K562 (cell line): ENCODE results near the gene COA3. TPM values are rescaled to one million over a fixed set of nuclear protein-coding genes. Genes with fewer than 3 reads are reported as not detected.

Source experiments
- ATAC-seq: fragments of 200-7000 bp; cut with Tn5 transposase; 3 replicates; pipeline ENCODE4 v1.9.1; 2020; ENCODE audit warnings: moderate library complexity
- BruUV-seq: library from RNA; stranded (reverse); fragments of 400-500 nt; replicated peaks from 2 replicates; lab custom pipeline; 2021; lab: Mats Ljungman, UMichigan
- CTCF ChIA-PET: fragments of 300-600 bp; formaldehyde crosslinking; extraction: SDS; loops from one replicate; lab custom pipeline; 2021; ENCODE audit warnings: low intra/inter-chr PET ratio; lab: Yijun Ruan, JAX
- POLR2A ChIA-PET: fragments of 300-600, 350-650 bp; sonication (Branson Sonifier 250); formaldehyde crosslinking; extraction: SDS; loops from one replicate; lab custom pipeline; 2021; ENCODE audit warnings: antibody characterized with exemption, inconsistent platforms; lab: Yijun Ruan, JAX
- DNase-seq, 4 experiments: peaks; one replicate each; pipeline versions ENCODE4 v3.0.0 to v3.0.0-alpha.2; 2011 to 2018; ENCODE audit warnings: low spot score in 3 of 4, mixed read lengths in 3 of 4; ENCODE audit errors: extremely low read depth in 1 of 4
- FAIRE-seq: peaks from 2 replicates; lab custom pipeline; 2011; peaks lifted over from hg19 to GRCh38; lab: Jason Lieb, UNC
- H2AFZ ChIP-seq: 2 replicates; pipeline ENCODE4 v1.6.0; 2011; ENCODE audit warnings: low read depth, low read length, control low read depth, inconsistent platforms
- H3K27ac ChIP-seq: fragments of 200-600 bp; 3 replicates; pipeline ENCODE4 v1.8.0; 2011; ENCODE audit warnings: low read depth, mild to moderate bottlenecking, control low read depth, inconsistent platforms, low read length, moderate library complexity, mixed read lengths; ENCODE audit errors: extremely low read depth
- H3K27me3 ChIP-seq, 2 experiments: fragments of 300-600 bp in 1 of 2; 2 replicates in 1 of 2; 3 replicates in 1 of 2; pipeline versions ENCODE4 v1.6.0 to v1.8.0; 2011; ENCODE audit warnings: inconsistent platforms in 2 of 2, low read length in 2 of 2, mild to moderate bottlenecking in 1 of 2, mixed read lengths in 1 of 2, moderate library complexity in 1 of 2; ENCODE audit not compliant: control insufficient read depth in 2 of 2, insufficient read depth in 2 of 2
- H3K36me3 ChIP-seq: fragments of 300-600 bp; 3 replicates; pipeline ENCODE4 v1.8.0; 2011; ENCODE audit warnings: mild to moderate bottlenecking, low read length, inconsistent platforms; ENCODE audit not compliant: control insufficient read depth, insufficient read depth
- H3K4me1 ChIP-seq, 2 experiments: fragments of 200-600 bp in 1 of 2; replicated peaks in 1 of 2; 2 replicates in 1 of 2; 3 replicates in 1 of 2; pipeline versions ENCODE4 v1.5.1 to v1.8.0; 2011; ENCODE audit warnings: inconsistent platforms in 2 of 2, low read length in 2 of 2, mild to moderate bottlenecking in 1 of 2, mixed read lengths in 1 of 2, moderate library complexity in 1 of 2; ENCODE audit not compliant: control insufficient read depth in 2 of 2, insufficient read depth in 2 of 2
- H3K4me2 ChIP-seq: 2 replicates; pipeline ENCODE4 v1.6.1; 2011; ENCODE audit warnings: low read length, control low read depth, inconsistent platforms, mixed read lengths; ENCODE audit not compliant: insufficient read depth
- H3K4me3 ChIP-seq: fragments of 200-600 bp; sonication (generic), shearing (Covaris generic); 2 replicates; pipeline ENCODE4 v1.5.1; 2016; ENCODE audit warnings: control low read depth, inconsistent platforms
- H3K79me2 ChIP-seq: fragments of 200-600 bp; 3 replicates; pipeline ENCODE4 v1.8.0; 2011; ENCODE audit warnings: low read length, inconsistent platforms; ENCODE audit not compliant: control insufficient read depth, insufficient read depth
- H3K9ac ChIP-seq, 2 experiments: 2 replicates each; pipeline versions ENCODE4 v1.6.0 to v1.6.1; 2011; ENCODE audit warnings: low read depth in 2 of 2, low read length in 2 of 2, control low read depth in 1 of 2, inconsistent platforms in 1 of 2, mild to moderate bottlenecking in 1 of 2, mixed read lengths in 1 of 2; ENCODE audit not compliant: insufficient read depth in 1 of 2
- H3K9me1 ChIP-seq: one replicate; pipeline ENCODE4 v1.6.0; 2011; ENCODE audit warnings: inconsistent platforms, mild to moderate bottlenecking, low read length, moderate library complexity; ENCODE audit not compliant: control insufficient read depth, insufficient read depth
- H3K9me3 ChIP-seq: replicated peaks from 2 replicates; pipeline ENCODE4 v1.5.1; 2011; ENCODE audit warnings: low read depth, low read length, inconsistent platforms; ENCODE audit not compliant: control insufficient read depth, insufficient read depth
- H4K20me1 ChIP-seq: replicated peaks from 2 replicates; pipeline ENCODE4 v1.6.1; 2011; ENCODE audit warnings: low read length, inconsistent platforms, mixed read lengths; ENCODE audit not compliant: control insufficient read depth, insufficient read depth
- CREB1 ChIP-seq, 2 experiments: sonication (generic) in 1 of 2; formaldehyde crosslinking in 1 of 2; IDR thresholded peaks; 2 replicates each; pipeline versions ENCODE4 v1.6.1 to v1.8.0; 2012 to 2022; ENCODE audit warnings: inconsistent platforms in 1 of 2, mild to moderate bottlenecking in 1 of 2, missing genetic modification reagents in 1 of 2, moderate library complexity in 1 of 2
- DDX20 ChIP-seq: fragments of 450-650 bp; IDR thresholded peaks from 2 replicates; pipeline ENCODE4 v1.6.1; 2016; ENCODE audit warnings: missing genetic modification characterization, low read depth, mild to moderate bottlenecking, missing compliant biosample characterization, moderate library complexity
- DMBX1 ChIP-seq: fragments of 250-450 bp; sonication (Bioruptor Pico); IDR thresholded peaks from 2 replicates; pipeline ENCODE4 v1.8.0; 2022; ENCODE audit warnings: inconsistent platforms, mild to moderate bottlenecking, moderate library complexity, borderline replicate concordance
- E2F8 ChIP-seq: fragments of 450-650 bp; IDR thresholded peaks from 2 replicates; pipeline ENCODE4 v1.7.1; 2018; ENCODE audit warnings: mild to moderate bottlenecking, low read depth; ENCODE audit not compliant: partially characterized antibody
- ELF1 ChIP-seq: fragments of 200-800 bp; sonication (Bioruptor generic); IDR thresholded peaks from 2 replicates; pipeline ENCODE4 v1.6.1; 2016; ENCODE audit warnings: missing genetic modification characterization, missing compliant biosample characterization
- ESRRA ChIP-seq: fragments of 450-650 bp; IDR thresholded peaks from 2 replicates; pipeline ENCODE4 v1.6.1; 2014; ENCODE audit warnings: low read depth, mild to moderate bottlenecking, moderate library complexity, borderline replicate concordance
- GTF2E2 ChIP-seq: fragments of 200-800 bp; sonication (Bioruptor generic); IDR thresholded peaks from 2 replicates; pipeline ENCODE4 v1.6.1; 2016; ENCODE audit warnings: missing genetic modification characterization, missing compliant biosample characterization
- HDAC1 ChIP-seq, 2 experiments: fragments of 450-650 bp; IDR thresholded peaks; 2 replicates each; pipeline ENCODE4 v1.6.1; 2016 to 2017; ENCODE audit warnings: inconsistent platforms in 1 of 2, mild to moderate bottlenecking in 1 of 2, moderate library complexity in 1 of 2
- HES1 ChIP-seq: fragments of 450-650 bp; IDR thresholded peaks from 2 replicates; pipeline ENCODE4 v1.6.1; 2016; ENCODE audit warnings: low read depth, mild to moderate bottlenecking, moderate library complexity
- NRF1 ChIP-seq, 2 experiments: fragments of 450-650 bp; IDR thresholded peaks in 1 of 2; conservative IDR thresholded peaks in 1 of 2; 2 replicates each; pipeline ENCODE4 v1.6.1; 2014; ENCODE audit warnings: mild to moderate bottlenecking in 2 of 2
- PHF20 ChIP-seq: fragments of 450-650 bp; IDR thresholded peaks from 2 replicates; pipeline ENCODE4 v1.6.1; 2018; ENCODE audit not compliant: partially characterized antibody
- PKNOX1 ChIP-seq: fragments of 450-650 bp; IDR thresholded peaks from 2 replicates; pipeline ENCODE4 v1.6.1; 2016
- PTRF ChIP-seq: fragments of 450-650 bp; IDR thresholded peaks from 2 replicates; pipeline ENCODE4 v1.6.1; 2016; ENCODE audit warnings: mild to moderate bottlenecking, missing genetic modification characterization, missing compliant biosample characterization
- SNIP1 ChIP-seq: fragments of 450-650 bp; IDR thresholded peaks from 2 replicates; pipeline ENCODE4 v1.7.1; 2017; ENCODE audit warnings: low read depth, mild to moderate bottlenecking
- TARDBP ChIP-seq: fragments of 450-650 bp; IDR thresholded peaks from 2 replicates; pipeline ENCODE4 v1.6.1; 2016
- ZNF764 ChIP-seq: fragments of 250-450 bp; sonication (Bioruptor Pico); IDR thresholded peaks from 2 replicates; pipeline ENCODE4 v1.4.0; 2020; ENCODE audit warnings: low read depth, mild to moderate bottlenecking, moderate library complexity
- WGBS: fragments of 100-300 bp; shearing (Covaris generic); methylation state at CpG from one replicate; pipeline ENCODE4 v1.1.6; 2016; ENCODE audit warnings: low coverage, mixed read lengths; ENCODE audit not compliant: insufficient coverage; ENCODE audit errors: missing lambda C conversion rate; 5-methylcytosine and 5-hydroxymethylcytosine counted together
- in situ Hi-C: fragments of 300-500 bp; cut with MboI; formaldehyde crosslinking; loops from 4 replicates; pipeline ENCODE4 v1.15.0; 2018; ENCODE audit warnings: inconsistent platforms, mixed read lengths
- intact Hi-C: fragments of 100-400 bp; cut with micrococcal nuclease; formaldehyde crosslinking; loops from 2 replicates; pipeline ENCODE4 v1.14.2; 2022
- polyA plus RNA-seq, 8 experiments: library from polyadenylated mRNA; depleted of rRNA in 4 of 8; stranded (reverse) in 5 of 8; unstranded in 3 of 8; fragments of >200 nt; fragmentation: Nextera tagmentation in 2 of 8; fragmentation: Illumina TruSeq in 1 of 8; extraction: Ambion mirVana in 2 of 8; extraction: Trizol in 1 of 8; gene quantifications; 2 replicates each; pipeline versions ENCODE4 v1.2.1 to v1.2.3, GENCODE V29; 2011 to 2014; ENCODE audit warnings: inconsistent platforms in 1 of 8, missing spikeins in 1 of 8
- total RNA-seq, 7 experiments: library from RNA; depleted of rRNA in 6 of 7; stranded (reverse); fragments of >200 nt in 6 of 7; fragmentation: Illumina TruSeq in 2 of 7; extraction: Trizol in 2 of 7; gene quantifications; 2 replicates each; pipeline versions ENCODE4 v1.2.1 to v1.2.3, GENCODE V29; 2011 to 2021; ENCODE audit warnings: low replicate concordance in 1 of 7
- TF ChIP-seq, protein P1 (sequence below): fragments of 450-650 bp; IDR thresholded peaks from 2 replicates; pipeline ENCODE4 v1.6.1; 2016; ENCODE audit warnings: antibody characterized with exemption

The COA3 gene
- total and polyA plus RNA-seq, 9 of the 15 experiments (the other 6 are each of a cell fraction or from before 2014, with no cell fraction given) = 49.6 to 153 (median 61.4) TPM

GRCh38 chr17:42783791-42784138, 14.7 kb downstream of the COA3 start:
- Histone ChIP-seq H4K20me1 (no peaks in the 10 kb centered on the region), H3K9ac (no peak overlapping the region), H3K27ac (no peak overlapping the region), H3K36me3 (peaks cover 73% of the 10 kb centered on the region), H3K79me2 (peaks cover 33% of the 10 kb centered on the region), H3K4me1 (peaks cover 23 to 74% of the 10 kb centered on the region in 2 experiments; a peak in 4 of 5 replicates), H3K4me2 (no peak overlapping the region), H3K27me3 (no peaks in the 10 kb centered on the region), H3K9me1 (no peaks in the 10 kb centered on the region), H3K9me3 (no peaks in the 10 kb centered on the region), H2AFZ (no peak overlapping the region), H3K4me3 (no peak overlapping the region)
- intact Hi-C loops = no loop called here
- in situ Hi-C loops = no loop called here
- CTCF ChIA-PET = no interaction called here
- BruUV-seq = no TSS peak
- ATAC-seq (no peak), DNase-seq (no peak), FAIRE-seq (no peak)
- 98% methylated on average over 15 of the region's 22 CpGs for WGBS
- POLR2A ChIA-PET = interaction anchor here (1.5 to 5.2 kb wide), 2 partner anchors 10 to 12 kb away, joined by 4 to 47 read pairs; partner anchors contain the start of genes CNTD1, COA3 and VPS25
- no peak for TF ChIP-seq ZNF764
- no peak for TF ChIP-seq PHF20
- TF ChIP-seq TARDBP = no peak
- no peak for TF ChIP-seq DDX20 (tag)
- TF ChIP-seq HES1 = no peak
- TF ChIP-seq DMBX1 (CRISPR knock-in tag) = no peak
- TF ChIP-seq, protein P1, sequence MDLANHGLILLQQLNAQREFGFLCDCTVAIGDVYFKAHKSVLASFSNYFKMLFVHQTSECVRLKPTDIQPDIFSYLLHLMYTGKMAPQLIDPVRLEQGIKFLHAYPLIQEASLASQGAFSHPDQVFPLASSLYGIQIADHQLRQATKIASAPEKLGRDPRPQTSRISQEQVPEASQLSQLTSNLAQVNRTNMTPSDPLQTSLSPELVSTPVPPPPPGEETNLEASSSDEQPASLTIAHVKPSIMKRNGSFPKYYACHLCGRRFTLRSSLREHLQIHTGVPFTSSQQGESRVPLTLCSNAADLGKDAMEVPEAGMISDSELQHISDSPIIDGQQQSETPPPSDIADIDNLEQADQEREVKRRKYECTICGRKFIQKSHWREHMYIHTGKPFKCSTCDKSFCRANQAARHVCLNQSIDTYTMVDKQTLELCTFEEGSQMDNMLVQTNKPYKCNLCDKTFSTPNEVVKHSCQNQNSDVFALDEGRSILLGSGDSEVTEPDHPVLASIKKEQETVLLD = no peak
- no peak for TF ChIP-seq NRF1 (conservative IDR thresholded peaks at IDR 0.05 in 1 of 2, IDR thresholded peaks at IDR 0.05 in 1 of 2)
- TF ChIP-seq HDAC1 (IDR thresholded peaks at IDR 0.05) = no peak
- no peak for TF ChIP-seq CREB1 (IDR thresholded peaks at IDR 0.05)
- no peak for TF ChIP-seq CREB1 (CRISPR knock-in tag; IDR thresholded peaks at IDR 0.05)
- TF ChIP-seq PKNOX1 = no peak
- no peak for TF ChIP-seq PTRF (tag)
- TF ChIP-seq GTF2E2 (tag) = no peak
- TF ChIP-seq E2F8 = no peak
- no peak for TF ChIP-seq SNIP1
- no peak for TF ChIP-seq ESRRA
- TF ChIP-seq ELF1 (tag) = no peak
